Mesenchymal stem cell (in vitro differentiated cells and primary cell): Measurements from ENCODE around the gene GCDH.

Source experiments
- DNase-seq: peaks from one replicate; pipeline ENCODE4 v3.0.0-alpha.2; 2013
- H2AFZ ChIP-seq: one replicate; pipeline ENCODE4 v1.6.1; 2013; ENCODE audit warnings: low read depth, mild to moderate bottlenecking, control low read depth, inconsistent platforms, low read length, moderate library complexity
- H2AK5ac ChIP-seq: 2 replicates; pipeline ENCODE4 v1.6.1; 2013; ENCODE audit warnings: low read length, moderate library complexity, mild to moderate bottlenecking, inconsistent platforms; ENCODE audit not compliant: severe bottlenecking
- H2BK120ac ChIP-seq: one replicate; pipeline ENCODE4 v1.6.1; 2013; ENCODE audit warnings: low read depth, mild to moderate bottlenecking, inconsistent platforms, low read length, moderate library complexity
- H2BK12ac ChIP-seq, 2 experiments: one replicate each; pipeline ENCODE4 v1.6.1; 2013; ENCODE audit warnings: inconsistent platforms in 2 of 2, low read length in 2 of 2, mild to moderate bottlenecking in 2 of 2, moderate library complexity in 2 of 2, control low read depth in 1 of 2
- H2BK15ac ChIP-seq: one replicate; pipeline ENCODE4 v1.6.1; 2013; ENCODE audit warnings: mild to moderate bottlenecking, low read depth, inconsistent platforms; ENCODE audit not compliant: poor library complexity, severe bottlenecking
- H2BK5ac ChIP-seq: 2 replicates; pipeline ENCODE4 v1.6.1; 2013; ENCODE audit warnings: low read depth, mild to moderate bottlenecking, low read length, control low read depth, inconsistent platforms; ENCODE audit not compliant: poor library complexity, severe bottlenecking
- H3K14ac ChIP-seq, 2 experiments: one replicate each; pipeline ENCODE4 v1.6.1; 2013; ENCODE audit warnings: inconsistent platforms in 2 of 2, low read length in 2 of 2, control low read depth in 1 of 2, mild to moderate bottlenecking in 1 of 2, moderate library complexity in 1 of 2
- H3K18ac ChIP-seq, 2 experiments: one replicate each; pipeline ENCODE4 v1.6.1; 2013; ENCODE audit warnings: inconsistent platforms in 2 of 2, low read length in 2 of 2, control low read depth in 1 of 2, low read depth in 1 of 2, mild to moderate bottlenecking in 1 of 2
- H3K23ac ChIP-seq, 2 experiments: one replicate each; pipeline ENCODE4 v1.6.1; 2013; ENCODE audit warnings: inconsistent platforms in 2 of 2, low read length in 2 of 2, mild to moderate bottlenecking in 2 of 2, moderate library complexity in 2 of 2, control low read depth in 1 of 2
- H3K27ac ChIP-seq: 2 replicates; pipeline ENCODE4 v1.5.1; 2013; ENCODE audit warnings: mild to moderate bottlenecking, moderate library complexity, low read length, control low read depth, inconsistent platforms; ENCODE audit not compliant: poor library complexity, severe bottlenecking
- H3K27me3 ChIP-seq, 2 experiments: 2 replicates each; pipeline versions ENCODE4 v1.6.1 to v1.7.0; 2013; ENCODE audit warnings: low read length in 2 of 2, mild to moderate bottlenecking in 2 of 2, moderate library complexity in 2 of 2, control low read depth in 1 of 2, inconsistent platforms in 1 of 2; ENCODE audit not compliant: control insufficient read depth in 1 of 2, insufficient read depth in 1 of 2
- H3K36me3 ChIP-seq, 2 experiments: 2 replicates each; pipeline versions ENCODE4 v1.6.1 to v1.7.0; 2013; ENCODE audit warnings: low read length in 2 of 2, control low read depth in 1 of 2, inconsistent platforms in 1 of 2, low read depth in 1 of 2, mild to moderate bottlenecking in 1 of 2; ENCODE audit not compliant: insufficient read depth in 2 of 2, control insufficient read depth in 1 of 2
- H3K4ac ChIP-seq, 2 experiments: one replicate each; pipeline ENCODE4 v1.6.1; 2013; ENCODE audit warnings: inconsistent platforms in 2 of 2, low read length in 2 of 2, mild to moderate bottlenecking in 2 of 2, moderate library complexity in 2 of 2, control low read depth in 1 of 2, low read depth in 1 of 2
- H3K4me1 ChIP-seq: 2 replicates; pipeline ENCODE4 v1.6.1; 2013; ENCODE audit warnings: low read depth, low read length, control low read depth; ENCODE audit not compliant: control insufficient read depth, insufficient read depth
- H3K4me2 ChIP-seq: 2 replicates; pipeline ENCODE4 v1.6.1; 2013; ENCODE audit warnings: low read length, mild to moderate bottlenecking, inconsistent platforms; ENCODE audit not compliant: poor library complexity, severe bottlenecking
- H3K4me3 ChIP-seq, 2 experiments: 2 replicates each; pipeline versions ENCODE4 v1.5.1 to v1.7.0; 2013; ENCODE audit warnings: low read length in 2 of 2, mild to moderate bottlenecking in 2 of 2, control low read depth in 1 of 2, low read depth in 1 of 2; ENCODE audit not compliant: insufficient read depth in 1 of 2
- H3K79me1 ChIP-seq: replicated peaks from 2 replicates; pipeline ENCODE4 v1.6.1; 2013; ENCODE audit warnings: mild to moderate bottlenecking, control low read depth, low read length, inconsistent platforms; ENCODE audit not compliant: poor library complexity, severe bottlenecking
- H3K9ac ChIP-seq: 2 replicates; pipeline ENCODE4 v1.7.0; 2013; ENCODE audit warnings: mild to moderate bottlenecking, low read length, moderate library complexity
- H3K9me3 ChIP-seq: 2 replicates; pipeline ENCODE4 v1.7.0; 2013; ENCODE audit warnings: mild to moderate bottlenecking, low read length; ENCODE audit not compliant: control insufficient read depth
- H4K8ac ChIP-seq: one replicate; pipeline ENCODE4 v1.6.1; 2013; ENCODE audit warnings: inconsistent platforms, mild to moderate bottlenecking, low read length, moderate library complexity
- H4K91ac ChIP-seq: one replicate; pipeline ENCODE4 v1.6.1; 2013; ENCODE audit warnings: mild to moderate bottlenecking, low read length, inconsistent platforms
- WGBS: methylation state at CpG from one replicate; pipeline ENCODE4 v1.1.7; 2013; ENCODE audit warnings: mixed read lengths; 5-methylcytosine and 5-hydroxymethylcytosine counted together

Gene GCDH

DNA sequence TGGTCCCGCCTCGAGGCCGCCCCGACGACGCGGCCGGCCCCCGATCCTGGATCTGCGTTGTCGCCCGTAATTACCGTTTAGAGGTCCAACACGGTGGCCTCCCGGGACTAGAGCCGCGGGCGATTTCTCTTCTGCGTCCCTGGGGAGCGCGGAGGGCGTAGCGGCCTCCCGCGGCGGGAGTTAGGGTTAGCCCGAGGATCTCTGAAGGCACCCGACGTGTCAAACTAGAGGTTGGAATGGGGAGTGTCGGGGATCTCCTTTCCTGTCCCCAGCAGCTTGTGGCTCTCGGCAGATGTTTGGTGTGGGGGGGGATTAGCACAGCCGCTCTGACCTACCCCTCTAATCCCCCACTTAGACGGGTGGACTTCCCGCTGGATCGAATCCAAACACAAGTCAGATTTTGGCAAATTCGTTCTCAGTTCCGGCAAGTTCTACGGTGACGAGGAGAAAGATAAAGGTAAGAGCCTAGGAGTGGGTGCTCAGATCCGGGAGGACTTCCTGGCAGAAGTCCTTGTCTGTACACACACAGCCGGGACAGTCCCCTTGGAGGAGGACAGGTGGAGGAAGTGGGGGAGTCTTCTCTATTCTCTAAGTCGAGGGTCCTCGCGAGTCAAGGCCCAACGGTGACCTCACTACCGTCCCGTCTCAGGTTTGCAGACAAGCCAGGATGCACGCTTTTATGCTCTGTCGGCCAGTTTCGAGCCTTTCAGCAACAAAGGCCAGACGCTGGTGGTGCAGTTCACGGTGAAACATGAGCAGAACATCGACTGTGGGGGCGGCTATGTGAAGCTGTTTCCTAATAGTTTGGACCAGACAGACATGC lies 48.0 kb downstream of the GCDH start:
- Histone ChIP-seq H2BK12ac (peak overlapping the region in 1 of 2 experiments; percentile 10), H3K79me1 (no peaks in the 10 kb centered on the region), H2AFZ (no peak overlapping the region)

DNA sequence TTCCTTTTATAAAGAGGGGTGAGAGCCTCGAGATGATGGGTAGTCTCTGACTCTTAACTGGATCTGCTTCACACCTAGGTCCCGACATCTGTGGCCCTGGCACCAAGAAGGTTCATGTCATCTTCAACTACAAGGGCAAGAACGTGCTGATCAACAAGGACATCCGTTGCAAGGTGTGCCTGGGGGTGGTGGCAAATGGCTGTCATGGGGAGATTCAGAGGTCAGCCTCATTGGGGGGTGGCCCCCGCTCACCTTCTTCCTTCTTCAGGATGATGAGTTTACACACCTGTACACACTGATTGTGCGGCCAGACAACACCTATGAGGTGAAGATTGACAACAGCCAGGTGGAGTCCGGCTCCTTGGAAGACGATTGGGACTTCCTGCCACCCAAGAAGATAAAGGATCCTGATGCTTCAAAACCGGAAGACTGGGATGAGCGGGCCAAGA lies 49.0 kb downstream of the GCDH start:
- no peak overlapping the region for H4K8ac ChIP-seq
- no peak overlapping the region for H3K18ac ChIP-seq
- H3K4me2 ChIP-seq, result peak overlapping the region; percentile 62
- H4K91ac ChIP-seq, result no peak overlapping the region
- H3K4me1 ChIP-seq, result peaks cover 34% of the 10 kb centered on the region
- 89% methylated on average over 10 of the region's 10 CpGs for WGBS
- no peak overlapping the region for H2AFZ ChIP-seq
- no peak for DNase-seq
- H3K23ac ChIP-seq, result peak overlapping the region in 1 of 2 experiments; percentile 66
- peaks cover 47 to 55% of the 10 kb centered on the region in 2 experiments for H3K36me3 ChIP-seq
- H3K14ac ChIP-seq, result peak overlapping the region in 1 of 2 experiments; percentile 58
- H3K27me3 ChIP-seq, result no peaks in the 10 kb centered on the region
- no peak overlapping the region for H2BK15ac ChIP-seq
- peak overlapping the region; percentile 45 for H3K27ac ChIP-seq
- no peaks in the 10 kb centered on the region for H3K9me3 ChIP-seq
- no peak overlapping the region for H2AK5ac ChIP-seq
- H2BK5ac ChIP-seq, result no peak overlapping the region
- H3K4me3 ChIP-seq, result peak overlapping the region; percentile 39 to 98
- H2BK120ac ChIP-seq, result no peak overlapping the region
- H2BK12ac ChIP-seq, result no peak overlapping the region
- no peak overlapping the region for H3K4ac ChIP-seq
- H3K9ac ChIP-seq, result peak overlapping the region; percentile 97
- H3K79me1 ChIP-seq, result no peaks in the 10 kb centered on the region

More for the DNA sequence above, 48.0 kb downstream of the GCDH start:
- Histone ChIP-seq H2BK15ac (peak overlapping the region; percentile 34), H3K27me3 (no peaks in the 10 kb centered on the region), H2BK5ac (peak overlapping the region; percentile 71), H3K9me3 (no peaks in the 10 kb centered on the region), H3K14ac (peak overlapping the region; percentile 98), H3K36me3 (peaks cover 40 to 45% of the 10 kb centered on the region in 2 experiments), H4K91ac (peak overlapping the region; percentile 97), H3K27ac (peak overlapping the region; percentile 73), H3K18ac (peak overlapping the region; percentile 88 to 99), H4K8ac (peak overlapping the region; percentile 93), H3K23ac (peak overlapping the region in 1 of 2 experiments; percentile 66), H3K9ac (peak overlapping the region; percentile 97), H3K4ac (peak overlapping the region; percentile 90 to 96), H3K4me2 (peak overlapping the region; percentile 70), H3K4me1 (peaks cover 32% of the 10 kb centered on the region), H2AK5ac (peak overlapping the region; percentile 78), H3K4me3 (peak overlapping the region; percentile 98 to 99), H2BK120ac (peak overlapping the region; percentile 9)
- DNase-seq, result peak; percentile 58
- 1% methylated on average over 50 of the region's 54 CpGs for WGBS

- no peak overlapping the region for H2BK120ac ChIP-seq
- no peak overlapping the region for H3K4ac ChIP-seq
- peaks cover 34% of the 10 kb centered on the region for H3K4me1 ChIP-seq
- H2AK5ac ChIP-seq, result peak overlapping the region; percentile 18
- H3K27ac ChIP-seq, result peak overlapping the region; percentile 45
- no peak overlapping the region for H2BK15ac ChIP-seq
- H3K23ac ChIP-seq, result no peak overlapping the region
- H3K4me3 ChIP-seq, result peak overlapping the region in 1 of 2 experiments; percentile 98
- no peak overlapping the region for H2BK5ac ChIP-seq
- no peak overlapping the region for H4K91ac ChIP-seq
- H2AFZ ChIP-seq, result no peak overlapping the region
- no peaks in the 10 kb centered on the region for H3K27me3 ChIP-seq
- H3K9ac ChIP-seq, result peak overlapping the region; percentile 97
- H4K8ac ChIP-seq, result no peak overlapping the region
- peak overlapping the region; percentile 62 for H3K4me2 ChIP-seq
- 98% methylated on average over 2 of the region's 2 CpGs for WGBS
- H3K14ac ChIP-seq, result no peak overlapping the region
- no peak overlapping the region for H3K18ac ChIP-seq
- DNase-seq, result no peak
- no peaks in the 10 kb centered on the region for H3K9me3 ChIP-seq
- H3K79me1 ChIP-seq, result no peaks in the 10 kb centered on the region
- peaks cover 50 to 58% of the 10 kb centered on the region in 2 experiments for H3K36me3 ChIP-seq
- H2BK12ac ChIP-seq, result no peak overlapping the region
Observed at GRCh38 chr19:12940897-12941296, 49.9 kb downstream of the GCDH start.

DNA sequence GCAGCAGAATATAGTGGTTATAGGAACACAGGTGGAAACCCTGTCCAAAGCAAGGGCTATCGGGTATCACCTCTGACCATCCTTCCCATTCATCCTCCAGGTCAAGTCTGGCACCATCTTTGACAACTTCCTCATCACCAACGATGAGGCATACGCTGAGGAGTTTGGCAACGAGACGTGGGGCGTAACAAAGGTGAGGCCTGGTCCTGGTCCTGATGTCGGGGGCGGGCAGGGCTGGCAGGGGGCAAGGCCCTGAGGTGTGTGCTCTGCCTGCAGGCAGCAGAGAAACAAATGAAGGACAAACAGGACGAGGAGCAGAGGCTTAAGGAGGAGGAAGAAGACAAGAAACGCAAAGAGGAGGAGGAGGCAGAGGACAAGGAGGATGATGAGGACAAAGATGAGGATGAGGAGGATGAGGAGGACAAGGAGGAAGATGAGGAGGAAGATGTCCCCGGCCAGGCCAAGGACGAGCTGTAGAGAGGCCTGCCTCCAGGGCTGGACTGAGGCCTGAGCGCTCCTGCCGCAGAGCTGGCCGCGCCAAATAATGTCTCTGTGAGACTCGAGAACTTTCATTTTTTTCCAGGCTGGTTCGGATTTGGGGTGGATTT lies 52.6 kb downstream of the GCDH start:
- H3K4me1 ChIP-seq, result peaks cover 34% of the 10 kb centered on the region
- H2AFZ ChIP-seq, result no peak overlapping the region
- no peaks in the 10 kb centered on the region for H3K27me3 ChIP-seq
- no peak overlapping the region for H3K18ac ChIP-seq
- no peaks in the 10 kb centered on the region for H3K9me3 ChIP-seq
- no peak overlapping the region for H3K4ac ChIP-seq
- no peak overlapping the region for H2BK5ac ChIP-seq
- H4K91ac ChIP-seq, result no peak overlapping the region
- H3K4me2 ChIP-seq, result no peak overlapping the region
- H3K4me3 ChIP-seq, result no peak overlapping the region
- H3K9ac ChIP-seq, result peak overlapping the region; percentile 4
- no peak overlapping the region for H3K23ac ChIP-seq
- 92% methylated on average over 12 of the region's 18 CpGs for WGBS
- peaks cover under 1% of the 10 kb centered on the region for H3K79me1 ChIP-seq
- DNase-seq, result no peak
- no peak overlapping the region for H2AK5ac ChIP-seq
- peaks cover 59 to 71% of the 10 kb centered on the region in 2 experiments for H3K36me3 ChIP-seq
- no peak overlapping the region for H3K27ac ChIP-seq
- no peak overlapping the region for H3K14ac ChIP-seq
- no peak overlapping the region for H2BK120ac ChIP-seq
- H2BK12ac ChIP-seq, result no peak overlapping the region
- H2BK15ac ChIP-seq, result no peak overlapping the region
- no peak overlapping the region for H4K8ac ChIP-seq
